Measurements from ENCODE around the gene RALGAPA2. TPM values are rescaled to one million over a fixed set of nuclear protein-coding genes. Genes with fewer than 3 reads are reported as not detected.

Gene RALGAPA2
- total and polyA plus RNA-seq, 2 experiments from 2014 or later = 13.1 to 43.4 TPM

GRCh38 chr20:20733943-20734342, 21.5 kb upstream of the RALGAPA2 start:
- peak overlapping the region; percentile 74; the same call in 1 of the 2 replicates for H2AFZ ChIP-seq
- H3K4me3 Mint-ChIP-seq = no peak overlapping the region
- TF ChIP-seq EZH2 (IDR thresholded peaks at IDR 0.05; ENCODE audit: low read depth, unreplicated experiment) = no peak
- TF ChIP-seq POLR2AphosphoS5 (IDR thresholded peaks at IDR 0.05; ENCODE audit: low read depth) = no peak
- TF ChIP-seq ZNF331 (CRISPR knock-in tag; IDR thresholded peaks at IDR 0.05; ENCODE audit: low read depth) = no peak
- TF ChIP-seq ZNF114 (CRISPR knock-in tag; IDR thresholded peaks at IDR 0.05) = no peak
- no peak for TF ChIP-seq EZH2phosphoT487 (IDR thresholded peaks at IDR 0.05; ENCODE audit: unreplicated experiment)
- TF ChIP-seq REST (IDR thresholded peaks at IDR 0.05; ENCODE audit: unreplicated experiment) = no peak
- no peak for TF ChIP-seq NANOG (IDR thresholded peaks at IDR 0.05; ENCODE audit: borderline replicate concordance)
- TF ChIP-seq JUNB (IDR thresholded peaks at IDR 0.05; ENCODE audit: unreplicated experiment) = no peak
- no peak for TF ChIP-seq STAT1 (IDR thresholded peaks at IDR 0.05; ENCODE audit: unreplicated experiment)
- no peak for TF ChIP-seq CREB1 (CRISPR knock-in tag; IDR thresholded peaks at IDR 0.05; ENCODE audit: low read depth)
- TF ChIP-seq, protein P1, sequence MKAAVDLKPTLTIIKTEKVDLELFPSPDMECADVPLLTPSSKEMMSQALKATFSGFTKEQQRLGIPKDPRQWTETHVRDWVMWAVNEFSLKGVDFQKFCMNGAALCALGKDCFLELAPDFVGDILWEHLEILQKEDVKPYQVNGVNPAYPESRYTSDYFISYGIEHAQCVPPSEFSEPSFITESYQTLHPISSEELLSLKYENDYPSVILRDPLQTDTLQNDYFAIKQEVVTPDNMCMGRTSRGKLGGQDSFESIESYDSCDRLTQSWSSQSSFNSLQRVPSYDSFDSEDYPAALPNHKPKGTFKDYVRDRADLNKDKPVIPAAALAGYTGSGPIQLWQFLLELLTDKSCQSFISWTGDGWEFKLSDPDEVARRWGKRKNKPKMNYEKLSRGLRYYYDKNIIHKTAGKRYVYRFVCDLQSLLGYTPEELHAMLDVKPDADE (IDR thresholded peaks at IDR 0.05) = no peak
- no peak for TF ChIP-seq CTCF (conservative IDR thresholded peaks at IDR 0.05; ENCODE audit: low read depth in 2 of 2)
- TF ChIP-seq, protein P2, sequence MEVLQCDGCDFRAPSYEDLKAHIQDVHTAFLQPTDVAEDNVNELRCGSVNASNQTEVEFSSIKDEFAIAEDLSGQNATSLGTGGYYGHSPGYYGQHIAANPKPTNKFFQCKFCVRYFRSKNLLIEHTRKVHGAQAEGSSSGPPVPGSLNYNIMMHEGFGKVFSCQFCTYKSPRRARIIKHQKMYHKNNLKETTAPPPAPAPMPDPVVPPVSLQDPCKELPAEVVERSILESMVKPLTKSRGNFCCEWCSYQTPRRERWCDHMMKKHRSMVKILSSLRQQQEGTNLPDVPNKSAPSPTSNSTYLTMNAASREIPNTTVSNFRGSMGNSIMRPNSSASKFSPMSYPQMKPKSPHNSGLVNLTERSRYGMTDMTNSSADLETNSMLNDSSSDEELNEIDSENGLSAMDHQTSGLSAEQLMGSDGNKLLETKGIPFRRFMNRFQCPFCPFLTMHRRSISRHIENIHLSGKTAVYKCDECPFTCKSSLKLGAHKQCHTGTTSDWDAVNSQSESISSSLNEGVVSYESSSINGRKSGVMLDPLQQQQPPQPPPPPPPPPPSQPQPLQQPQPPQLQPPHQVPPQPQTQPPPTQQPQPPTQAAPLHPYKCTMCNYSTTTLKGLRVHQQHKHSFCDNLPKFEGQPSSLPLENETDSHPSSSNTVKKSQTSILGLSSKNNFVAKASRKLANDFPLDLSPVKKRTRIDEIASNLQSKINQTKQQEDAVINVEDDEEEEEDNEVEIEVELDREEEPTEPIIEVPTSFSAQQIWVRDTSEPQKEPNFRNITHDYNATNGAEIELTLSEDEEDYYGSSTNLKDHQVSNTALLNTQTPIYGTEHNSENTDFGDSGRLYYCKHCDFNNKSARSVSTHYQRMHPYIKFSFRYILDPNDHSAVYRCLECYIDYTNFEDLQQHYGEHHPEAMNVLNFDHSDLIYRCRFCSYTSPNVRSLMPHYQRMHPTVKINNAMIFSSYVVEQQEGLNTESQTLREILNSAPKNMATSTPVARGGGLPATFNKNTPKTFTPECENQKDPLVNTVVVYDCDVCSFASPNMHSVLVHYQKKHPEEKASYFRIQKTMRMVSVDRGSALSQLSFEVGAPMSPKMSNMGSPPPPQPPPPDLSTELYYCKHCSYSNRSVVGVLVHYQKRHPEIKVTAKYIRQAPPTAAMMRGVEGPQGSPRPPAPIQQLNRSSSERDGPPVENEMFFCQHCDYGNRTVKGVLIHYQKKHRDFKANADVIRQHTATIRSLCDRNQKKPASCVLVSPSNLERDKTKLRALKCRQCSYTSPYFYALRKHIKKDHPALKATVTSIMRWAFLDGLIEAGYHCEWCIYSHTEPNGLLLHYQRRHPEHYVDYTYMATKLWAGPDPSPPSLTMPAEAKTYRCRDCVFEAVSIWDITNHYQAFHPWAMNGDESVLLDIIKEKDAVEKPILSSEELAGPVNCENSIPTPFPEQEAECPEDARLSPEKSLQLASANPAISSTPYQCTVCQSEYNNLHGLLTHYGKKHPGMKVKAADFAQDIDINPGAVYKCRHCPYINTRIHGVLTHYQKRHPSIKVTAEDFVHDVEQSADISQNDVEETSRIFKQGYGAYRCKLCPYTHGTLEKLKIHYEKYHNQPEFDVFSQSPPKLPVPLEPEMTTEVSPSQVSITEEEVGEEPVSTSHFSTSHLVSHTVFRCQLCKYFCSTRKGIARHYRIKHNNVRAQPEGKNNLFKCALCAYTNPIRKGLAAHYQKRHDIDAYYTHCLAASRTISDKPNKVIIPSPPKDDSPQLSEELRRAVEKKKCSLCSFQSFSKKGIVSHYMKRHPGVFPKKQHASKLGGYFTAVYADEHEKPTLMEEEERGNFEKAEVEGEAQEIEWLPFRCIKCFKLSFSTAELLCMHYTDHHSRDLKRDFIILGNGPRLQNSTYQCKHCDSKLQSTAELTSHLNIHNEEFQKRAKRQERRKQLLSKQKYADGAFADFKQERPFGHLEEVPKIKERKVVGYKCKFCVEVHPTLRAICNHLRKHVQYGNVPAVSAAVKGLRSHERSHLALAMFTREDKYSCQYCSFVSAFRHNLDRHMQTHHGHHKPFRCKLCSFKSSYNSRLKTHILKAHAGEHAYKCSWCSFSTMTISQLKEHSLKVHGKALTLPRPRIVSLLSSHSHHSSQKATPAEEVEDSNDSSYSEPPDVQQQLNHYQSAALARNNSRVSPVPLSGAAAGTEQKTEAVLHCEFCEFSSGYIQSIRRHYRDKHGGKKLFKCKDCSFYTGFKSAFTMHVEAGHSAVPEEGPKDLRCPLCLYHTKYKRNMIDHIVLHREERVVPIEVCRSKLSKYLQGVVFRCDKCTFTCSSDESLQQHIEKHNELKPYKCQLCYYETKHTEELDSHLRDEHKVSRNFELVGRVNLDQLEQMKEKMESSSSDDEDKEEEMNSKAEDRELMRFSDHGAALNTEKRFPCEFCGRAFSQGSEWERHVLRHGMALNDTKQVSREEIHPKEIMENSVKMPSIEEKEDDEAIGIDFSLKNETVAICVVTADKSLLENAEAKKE (CRISPR knock-in tag; IDR thresholded peaks at IDR 0.05) = no peak
- H3F3A ChIP-seq (replicated peaks; ENCODE audit: low read depth) = no peaks in the 10 kb centered on the region
- 0 out of 2 replicates have a peak, but pooled peaks cover 2% of the 10 kb centered on the region for H3K9me2 ChIP-seq (ENCODE audit: insufficient read depth)
- H3K4me1 ChIP-seq (ENCODE audit: insufficient read depth) = peaks cover 6% of the 10 kb centered on the region
- H3K79me2 ChIP-seq (replicated peaks; ENCODE audit: insufficient read depth) = no peaks in the 10 kb centered on the region
- peaks cover 4% of the 10 kb centered on the region for H3K27me3 Mint-ChIP-seq (ENCODE audit: insufficient read depth, low read depth, poor library complexity)
- H3K27ac ChIP-seq (ENCODE audit: low read depth) = no peak overlapping the region
- no peaks in the 10 kb centered on the region for H3K9me3 Mint-ChIP-seq
- no peaks in the 10 kb centered on the region for H3K27me3 ChIP-seq (ENCODE audit: insufficient read depth)
- H4K20me1 ChIP-seq (replicated peaks; ENCODE audit: insufficient read depth) = no peaks in the 10 kb centered on the region
- peaks cover 11% of the 10 kb centered on the region for H3K4me1 Mint-ChIP-seq
- no peaks in the 10 kb centered on the region for H3K36me3 Mint-ChIP-seq (ENCODE audit: low read depth)
- no peak for ATAC-seq
- no peaks in the 10 kb centered on the region for H3K36me3 ChIP-seq (ENCODE audit: insufficient read depth)
- H3K4me2 ChIP-seq = no peak overlapping the region
- no peak overlapping the region for H3K4me3 ChIP-seq
- no peak for DNase-seq (ENCODE audit: low spot score)
- H3K27ac Mint-ChIP-seq = peak overlapping the region; percentile 66; the same call in 1 of the 2 replicates
